Neural cell (in vitro differentiated cells): ENCODE data around the gene VIPAS39. TPM values are rescaled to one million over a fixed set of nuclear protein-coding genes. Genes with fewer than 3 reads are reported as not detected.

ENCODE experiments used
- H2AFZ ChIP-seq: fragments of 200-600, 300-800 bp; sonication (generic), shearing (Covaris generic); 2 replicates; pipeline ENCODE4 v1.6.0; 2014; ENCODE audit warnings: low read depth, mild to moderate bottlenecking, antibody characterized with exemption, low read length, moderate library complexity
- H3F3A ChIP-seq: fragments of 200-600 bp; shearing (Covaris generic); 2 replicates; pipeline ENCODE4 v1.6.1; 2016; ENCODE audit warnings: mild to moderate bottlenecking, moderate library complexity, mixed read lengths, antibody characterized with exemption, low read length; ENCODE audit not compliant: insufficient read depth, poor library complexity, severe bottlenecking
- H3K27ac ChIP-seq: fragments of 200-600, 300-800 bp; sonication (generic), shearing (Covaris generic); 2 replicates; pipeline ENCODE4 v1.5.1; 2014; ENCODE audit warnings: mild to moderate bottlenecking, low read length, moderate library complexity
- H3K27me3 ChIP-seq: fragments of 300-800, 200-600 bp; sonication (generic), shearing (Covaris generic); 2 replicates; pipeline ENCODE4 v1.6.0; 2014; ENCODE audit warnings: mild to moderate bottlenecking, low read depth, low read length, moderate library complexity; ENCODE audit not compliant: insufficient read depth
- H3K36me3 ChIP-seq: fragments of 300-800, 200-600 bp; sonication (generic), shearing (Covaris generic); 2 replicates; pipeline ENCODE4 v1.5.1; 2014; ENCODE audit warnings: mild to moderate bottlenecking, antibody characterized with exemption, low read length, moderate library complexity; ENCODE audit not compliant: insufficient read depth
- H3K4me2 ChIP-seq: fragments of 300-800, 200-600 bp; sonication (generic), shearing (Covaris generic); 2 replicates; pipeline ENCODE4 v1.6.0; 2014; ENCODE audit warnings: mild to moderate bottlenecking, low read length
- H3K4me3 ChIP-seq: fragments of 300-800, 200-600 bp; sonication (generic), shearing (Covaris generic); 2 replicates; pipeline ENCODE4 v1.5.1; 2014; ENCODE audit warnings: mild to moderate bottlenecking, low read length, moderate library complexity
- H3K79me2 ChIP-seq: fragments of 200-600 bp; shearing (Covaris generic); replicated peaks from 2 replicates; pipeline ENCODE4 v1.6.0; 2014; ENCODE audit warnings: mild to moderate bottlenecking, low read length, moderate library complexity; ENCODE audit not compliant: insufficient read depth
- H3K9ac ChIP-seq: fragments of 300-800, 200-600 bp; sonication (generic), shearing (Covaris generic); 2 replicates; pipeline ENCODE4 v1.6.1; 2016; ENCODE audit warnings: mild to moderate bottlenecking, low read length, mixed read lengths
- H3K9me2 ChIP-seq: fragments of 200-600 bp; shearing (Covaris generic); 2 replicates; pipeline ENCODE4 v1.6.1; 2016; ENCODE audit warnings: mild to moderate bottlenecking, low read length, mixed read lengths; ENCODE audit not compliant: insufficient read depth
- H3K9me3 ChIP-seq: fragments of 200-600, 300-800 bp; sonication (generic), shearing (Covaris generic); 2 replicates; pipeline ENCODE4 v1.6.1; 2016; ENCODE audit warnings: mild to moderate bottlenecking, mixed run types, low read length, moderate library complexity, mixed read lengths
- H4K20me1 ChIP-seq: fragments of 200-600 bp; shearing (Covaris generic); 2 replicates; pipeline ENCODE4 v1.6.1; 2016; ENCODE audit warnings: mild to moderate bottlenecking, mixed run types; ENCODE audit not compliant: insufficient read depth
- CTCF ChIP-seq: fragments of 450-650 bp; IDR thresholded peaks from 2 replicates; pipeline ENCODE4 v1.5.1; 2014; ENCODE audit warnings: antibody characterized with exemption, mild to moderate bottlenecking, moderate library complexity; ENCODE audit not compliant: poor library complexity, severe bottlenecking
- EP300 ChIP-seq: fragments of 450-650 bp; conservative IDR thresholded peaks from 2 replicates; pipeline ENCODE4 v1.6.1; 2014; ENCODE audit warnings: antibody characterized with exemption, mild to moderate bottlenecking, moderate library complexity; ENCODE audit not compliant: poor library complexity, severe bottlenecking
- EZH2 ChIP-seq: fragments of 200-600, 300-800 bp; shearing (Covaris generic), sonication (generic); IDR thresholded peaks from 2 replicates; pipeline ENCODE4 v1.6.1; 2014; ENCODE audit warnings: antibody characterized with exemption, low read length, borderline replicate concordance, mild to moderate bottlenecking; ENCODE audit not compliant: insufficient read depth, poor library complexity, severe bottlenecking
- MXI1 ChIP-seq: fragments of 450-650 bp; conservative IDR thresholded peaks from 2 replicates; pipeline ENCODE4 v1.6.1; 2014; ENCODE audit warnings: antibody characterized with exemption, mild to moderate bottlenecking; ENCODE audit not compliant: poor library complexity, severe bottlenecking
- POLR2AphosphoS5 ChIP-seq: IDR thresholded peaks from 2 replicates; pipeline ENCODE4 v1.6.1; 2012
- RAD21 ChIP-seq: fragments of 450-650 bp; conservative IDR thresholded peaks from 2 replicates; pipeline ENCODE4 v1.6.1; 2014; ENCODE audit warnings: antibody characterized with exemption, mild to moderate bottlenecking, moderate library complexity
- REST ChIP-seq: IDR thresholded peaks from 2 replicates; pipeline ENCODE4 v1.6.1; 2012; ENCODE audit warnings: borderline replicate concordance
- SMC3 ChIP-seq: fragments of 450-650 bp; conservative IDR thresholded peaks from 2 replicates; pipeline ENCODE4 v1.6.1; 2014; ENCODE audit warnings: antibody characterized with exemption, mild to moderate bottlenecking, moderate library complexity; ENCODE audit not compliant: poor library complexity
- TAF1 ChIP-seq: IDR thresholded peaks from 2 replicates; pipeline ENCODE4 v1.6.1; 2012; ENCODE audit warnings: low read depth
- polyA plus RNA-seq: library from polyadenylated mRNA; depleted of rRNA; stranded (reverse); fragments of >200 nt; gene quantifications from 2 replicates; pipeline ENCODE4 v1.2.3, GENCODE V29; 2014

VIPAS39 gene
- polyA plus RNA-seq, 1 donor from 2014 or later, result 39.5 TPM

DNA sequence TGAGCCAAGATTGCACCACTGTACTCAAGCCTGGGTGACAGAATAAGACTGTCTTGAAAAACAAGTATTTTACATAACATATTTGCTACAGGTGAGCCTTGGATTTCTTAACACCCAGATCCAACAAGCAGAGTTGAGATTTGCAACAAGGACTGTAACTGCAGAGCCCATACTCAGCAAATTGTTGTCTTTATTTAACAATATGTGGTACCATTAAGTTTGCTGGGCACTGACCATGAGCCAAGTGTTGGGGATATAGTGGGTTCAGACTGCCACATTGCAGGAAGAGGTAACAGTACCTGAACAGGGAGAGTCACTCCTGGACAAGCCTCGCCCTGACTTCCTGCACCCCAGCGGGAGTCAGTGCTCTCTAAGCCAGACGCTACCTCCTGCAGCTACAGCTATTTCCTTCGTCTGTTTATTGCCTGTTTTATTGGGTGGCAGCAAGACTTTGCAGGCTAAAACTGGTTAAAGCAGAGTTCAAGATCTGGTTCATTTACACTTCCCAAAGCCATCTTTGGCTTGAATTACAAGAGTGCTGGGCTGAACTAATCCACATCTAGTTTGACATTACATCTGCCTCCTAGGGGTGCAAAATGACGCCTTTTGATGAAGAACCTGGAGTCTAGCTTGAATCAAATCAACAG is 12.9 kb upstream of the VIPAS39 start:
- Histone ChIP-seq H3K27me3 (no peaks in the 10 kb centered on the region), H3K36me3 (peaks cover 3% of the 10 kb centered on the region), H3K9ac (no peak overlapping the region), H3K9me3 (no peaks in the 10 kb centered on the region), H2AFZ (no peak overlapping the region), H3K4me2 (no peak overlapping the region), H3K9me2 (no peaks in the 10 kb centered on the region), H4K20me1 (no peaks in the 10 kb centered on the region), H3K27ac (no peak overlapping the region), H3K79me2 (no peaks in the 10 kb centered on the region), H3K4me3 (no peak overlapping the region), H3F3A (no peaks in the 10 kb centered on the region)
- TF ChIP-seq RAD21 (no peak), EZH2 (no peak), MXI1 (no peak), REST (no peak), CTCF (no peak), EP300 (no peak)

DNA sequence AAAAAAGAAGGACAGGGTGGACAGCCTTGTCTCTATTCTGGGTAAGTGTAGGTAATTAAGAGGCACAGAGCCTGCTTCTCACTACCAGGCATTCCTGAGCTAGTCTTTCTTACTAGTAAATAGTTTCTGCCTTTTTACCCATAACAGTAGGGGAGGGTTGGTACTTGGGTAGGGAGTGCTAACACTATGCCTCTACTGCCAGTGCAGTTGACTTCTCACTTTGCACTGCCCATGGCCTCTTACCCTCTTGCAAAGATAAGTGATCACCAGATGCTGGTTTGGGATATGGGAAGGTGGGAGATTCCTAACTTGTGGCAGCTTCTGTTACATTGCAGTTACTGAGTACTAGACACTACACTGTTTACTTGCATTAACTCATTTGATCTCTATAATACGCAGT is 12.1 kb upstream of the VIPAS39 start:
- H2AFZ ChIP-seq, result no peak overlapping the region
- TF ChIP-seq SMC3 (no peak), RAD21 (no peak), MXI1 (no peak), EZH2 (no peak), EP300 (no peak), REST (no peak), POLR2AphosphoS5 (no peak), TAF1 (no peak), CTCF (no peak)
- no peak overlapping the region for H3K27ac ChIP-seq
- no peaks in the 10 kb centered on the region for H3F3A ChIP-seq
- peaks cover 3% of the 10 kb centered on the region for H3K36me3 ChIP-seq
- no peak overlapping the region for H3K4me3 ChIP-seq
- no peaks in the 10 kb centered on the region for H3K9me2 ChIP-seq
- no peaks in the 10 kb centered on the region for H3K27me3 ChIP-seq
- no peak overlapping the region for H3K9ac ChIP-seq
- no peaks in the 10 kb centered on the region for H4K20me1 ChIP-seq
- no peaks in the 10 kb centered on the region for H3K79me2 ChIP-seq
- no peaks in the 10 kb centered on the region for H3K9me3 ChIP-seq
- H3K4me2 ChIP-seq, result no peak overlapping the region
